Subcutaneous adipose tissue (tissue), 4 donors: ENCODE measurements around the gene PLXNB3. TPM values are rescaled to one million over a fixed set of nuclear protein-coding genes. Genes with fewer than 3 reads are reported as not detected.

Source experiments
- total RNA-seq, 4 donors: library from RNA; depleted of rRNA; stranded (reverse); fragments of >200 nt; gene quantifications; one replicate each; pipeline ENCODE4 v1.1.0, GENCODE V29; 2016
- TF ChIP-seq, protein P1 (sequence below): fragments of 450-650 bp; IDR thresholded peaks from one replicate; pipeline ENCODE4 v1.5.1; 2016; ENCODE audit warnings: low read depth, mild to moderate bottlenecking, control low read depth, antibody characterized with exemption, moderate library complexity

Gene PLXNB3
- total RNA-seq, 4 donors from 2014 or later = 8.8 to 47.3 (median 24.5) TPM

DNA sequence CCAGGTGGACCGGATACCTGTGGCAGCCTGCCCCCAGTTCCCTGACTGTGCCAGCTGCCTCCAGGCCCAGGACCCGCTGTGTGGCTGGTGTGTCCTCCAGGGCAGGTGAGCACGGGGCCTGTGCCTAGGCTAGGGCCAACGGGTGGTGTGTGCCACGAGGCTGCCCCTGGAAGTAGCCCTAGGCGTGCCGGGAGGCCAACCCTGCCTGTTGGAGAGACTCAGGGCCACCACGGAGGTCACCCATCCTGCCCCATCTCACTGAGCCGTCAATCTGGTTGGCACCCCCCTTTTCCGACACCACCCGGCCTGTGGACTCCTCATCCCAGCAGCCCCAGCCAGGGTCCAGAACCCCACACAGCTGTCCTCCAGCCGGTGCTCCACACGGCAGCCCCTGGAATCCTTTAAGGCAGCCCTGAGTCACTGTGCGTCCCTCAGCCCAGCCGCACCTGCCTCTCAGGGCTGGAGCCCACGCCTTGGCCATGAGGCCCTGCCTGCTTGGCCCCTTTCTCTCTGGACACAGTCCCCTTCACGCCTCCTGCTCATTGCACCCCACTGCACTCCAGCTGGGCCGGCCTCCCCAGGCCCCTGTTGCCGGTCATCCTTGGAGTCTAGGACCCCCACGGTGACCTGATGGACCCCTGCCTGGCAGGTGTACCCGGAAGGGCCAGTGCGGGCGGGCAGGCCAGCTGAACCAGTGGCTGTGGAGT lies 5.3 kb downstream of the PLXNB3 start:
- TF ChIP-seq, protein P1, sequence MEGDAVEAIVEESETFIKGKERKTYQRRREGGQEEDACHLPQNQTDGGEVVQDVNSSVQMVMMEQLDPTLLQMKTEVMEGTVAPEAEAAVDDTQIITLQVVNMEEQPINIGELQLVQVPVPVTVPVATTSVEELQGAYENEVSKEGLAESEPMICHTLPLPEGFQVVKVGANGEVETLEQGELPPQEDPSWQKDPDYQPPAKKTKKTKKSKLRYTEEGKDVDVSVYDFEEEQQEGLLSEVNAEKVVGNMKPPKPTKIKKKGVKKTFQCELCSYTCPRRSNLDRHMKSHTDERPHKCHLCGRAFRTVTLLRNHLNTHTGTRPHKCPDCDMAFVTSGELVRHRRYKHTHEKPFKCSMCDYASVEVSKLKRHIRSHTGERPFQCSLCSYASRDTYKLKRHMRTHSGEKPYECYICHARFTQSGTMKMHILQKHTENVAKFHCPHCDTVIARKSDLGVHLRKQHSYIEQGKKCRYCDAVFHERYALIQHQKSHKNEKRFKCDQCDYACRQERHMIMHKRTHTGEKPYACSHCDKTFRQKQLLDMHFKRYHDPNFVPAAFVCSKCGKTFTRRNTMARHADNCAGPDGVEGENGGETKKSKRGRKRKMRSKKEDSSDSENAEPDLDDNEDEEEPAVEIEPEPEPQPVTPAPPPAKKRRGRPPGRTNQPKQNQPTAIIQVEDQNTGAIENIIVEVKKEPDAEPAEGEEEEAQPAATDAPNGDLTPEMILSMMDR = no peak

GRCh38 chrX:153769865-153770600 lies 6.0 kb downstream of the PLXNB3 start:
- TF ChIP-seq, protein P1 = no peak

- TF ChIP-seq, protein P1 = no peak
Measured at GRCh38 chrX:153770601-153771414, 6.8 kb downstream of the PLXNB3 start.

DNA sequence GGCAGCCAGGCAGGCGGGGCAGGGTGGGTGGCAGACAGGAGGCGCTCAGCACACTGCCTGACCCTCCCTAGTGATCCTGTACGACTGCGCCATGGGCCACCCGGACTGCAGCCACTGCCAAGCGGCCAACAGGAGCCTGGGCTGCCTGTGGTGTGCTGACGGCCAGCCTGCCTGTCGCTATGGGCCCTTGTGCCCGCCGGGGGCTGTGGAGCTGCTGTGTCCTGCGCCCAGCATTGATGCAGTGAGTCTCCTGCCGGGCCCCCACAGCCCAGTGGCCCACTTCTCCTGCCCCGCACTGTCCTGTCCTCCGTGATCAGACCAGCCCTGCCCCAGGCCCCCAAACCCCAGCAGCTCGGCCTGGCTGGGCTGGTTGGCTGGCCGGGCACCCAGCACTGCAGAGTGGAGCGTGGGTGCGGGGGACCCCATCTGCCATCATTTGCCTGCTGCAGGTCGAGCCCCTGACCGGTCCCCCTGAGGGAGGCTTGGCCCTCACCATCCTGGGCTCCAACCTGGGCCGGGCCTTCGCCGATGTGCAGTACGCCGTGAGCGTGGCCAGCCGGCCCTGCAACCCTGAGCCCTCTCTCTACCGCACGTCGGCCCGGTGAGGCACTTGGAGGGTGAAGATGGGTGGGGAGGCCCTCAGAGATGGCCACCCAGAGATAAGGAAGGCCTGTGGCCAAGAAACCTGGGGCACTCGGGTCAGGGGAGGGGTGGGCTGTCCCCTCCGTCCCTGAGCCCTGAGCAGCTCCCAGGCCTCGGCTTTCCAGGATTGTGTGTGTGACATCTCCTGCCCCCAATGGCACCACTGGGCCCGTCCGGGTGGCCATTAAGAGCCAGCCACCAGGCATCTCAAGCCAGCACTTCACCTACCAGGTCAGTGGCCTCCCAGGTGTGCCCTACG lies 7.6 kb downstream of the PLXNB3 start:
- TF ChIP-seq, protein P1 = no peak

- TF ChIP-seq, protein P1 = no peak
Measured at GRCh38 chrX:153772316-153773217, 8.5 kb downstream of the PLXNB3 start.

GRCh38 chrX:153773218-153773611 lies 9.2 kb downstream of the PLXNB3 start:
- TF ChIP-seq, protein P1 = no peak
